SK-N-SH (cell line): ENCODE data around the gene BNIP1.

ENCODE experiments used
- CTCF ChIP-seq: fragments of 200-600 bp; sonication (generic); IDR thresholded peaks from 2 replicates; pipeline ENCODE4 v1.6.1; 2017; ENCODE audit warnings: antibody characterized with exemption, mild to moderate bottlenecking, moderate library complexity
- ELF1 ChIP-seq: IDR thresholded peaks from 2 replicates; pipeline ENCODE4 v1.4.0; 2012
- FOXJ3 ChIP-seq: sonication (generic); formaldehyde crosslinking; IDR thresholded peaks from 2 replicates; pipeline ENCODE4 v1.5.1; 2020; ENCODE audit warnings: mild to moderate bottlenecking, missing genetic modification reagents
- FOXM1 ChIP-seq: IDR thresholded peaks from 2 replicates; pipeline ENCODE4 v1.4.0; 2012; ENCODE audit warnings: low read depth, mild to moderate bottlenecking
- GATA2 ChIP-seq: sonication (generic); formaldehyde crosslinking; IDR thresholded peaks from 2 replicates; pipeline ENCODE4 v1.5.0; 2020; ENCODE audit warnings: mild to moderate bottlenecking, missing genetic modification reagents
- PBX3 ChIP-seq: IDR thresholded peaks from 2 replicates; pipeline ENCODE4; 2012
- POLR2AphosphoS5 ChIP-seq: IDR thresholded peaks from 2 replicates; pipeline ENCODE4 v1.6.1; 2012; ENCODE audit warnings: low read depth, low read length
- RAD21 ChIP-seq: IDR thresholded peaks from 2 replicates; pipeline ENCODE4 v1.6.1; 2012; ENCODE audit warnings: mild to moderate bottlenecking, low read length
- RFX5 ChIP-seq: IDR thresholded peaks from 2 replicates; pipeline ENCODE4 v1.6.1; 2012; ENCODE audit warnings: mild to moderate bottlenecking, improper control_type of control experiment, low read length
- RXRA ChIP-seq: IDR thresholded peaks from 2 replicates; pipeline ENCODE4 v1.4.0; 2012; ENCODE audit warnings: low read depth, mild to moderate bottlenecking, borderline replicate concordance
- TAF1 ChIP-seq: IDR thresholded peaks from 2 replicates; pipeline ENCODE4 v1.6.1; 2012; ENCODE audit warnings: low read depth, mild to moderate bottlenecking, low read length, moderate library complexity, borderline replicate concordance

DNA sequence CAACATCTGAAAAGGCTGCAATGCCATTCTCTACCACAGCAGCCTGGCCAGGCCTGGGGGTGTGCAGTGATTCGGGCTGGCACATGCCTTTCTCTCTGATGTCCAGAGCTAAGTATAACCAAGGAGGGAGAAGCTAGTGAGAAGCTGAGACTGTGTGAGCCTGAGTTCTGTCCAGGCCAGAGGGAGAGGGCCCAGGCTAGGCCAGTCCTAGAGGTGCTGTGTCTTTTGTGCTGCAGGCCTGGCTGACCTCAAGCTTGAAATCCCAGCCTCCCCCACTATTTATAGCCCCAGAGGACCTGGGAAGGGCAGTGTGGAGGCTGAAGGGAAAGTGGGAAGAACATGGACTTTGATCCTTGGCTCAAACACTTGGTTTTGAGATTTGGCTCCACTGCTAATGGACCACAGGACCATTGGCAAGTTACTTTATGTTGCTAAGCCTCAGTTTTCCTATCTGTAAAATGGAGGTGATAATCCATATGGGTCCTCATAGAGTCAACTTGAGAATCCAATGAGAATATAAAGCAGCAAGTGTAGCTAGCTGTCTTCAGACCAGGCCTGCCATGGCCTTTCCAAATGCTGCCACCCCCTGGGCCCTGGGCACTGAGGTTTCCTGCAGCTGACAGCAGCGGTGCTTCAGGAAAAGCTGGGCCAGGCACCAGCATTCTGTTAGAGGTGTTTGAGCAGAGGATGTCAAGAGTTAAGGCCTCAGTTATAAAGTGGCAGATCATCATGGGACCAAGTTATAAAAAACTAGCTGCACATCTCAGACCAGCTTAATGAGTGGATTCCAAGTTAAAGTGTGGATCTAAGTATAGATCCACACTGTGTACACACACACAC is 21.1 kb downstream of the BNIP1 start:
- TF ChIP-seq PBX3 (no peak), CTCF (no peak), TAF1 (no peak), POLR2AphosphoS5 (no peak), GATA2 (CRISPR knock-in tag) (no peak), RXRA (no peak), FOXJ3 (no peak), RAD21 (no peak), RFX5 (no peak), FOXM1 (no peak), ELF1 (no peak)
